ENCODE results near the gene SETDB1. TPM values are rescaled to one million over a fixed set of nuclear protein-coding genes. Genes with fewer than 3 reads are reported as not detected.

The SETDB1 gene
- polyA plus RNA-seq, 4 donors = 12.7 to 56.1 (median 19.4) TPM

GRCh38 chr1:150973258-150973835 lies 47.2 kb downstream of the SETDB1 start:
- Histone ChIP-seq H3K4me3 (ENCODE audit: low read depth in 1 of 3, low read length in 3 of 3) (peak overlapping the region; percentile 88 to 99 (median 97)), H3K27ac (ENCODE audit: low read depth in 1 of 3, low read length in 2 of 3) (peak overlapping the region; percentile 89 to 92 (median 90)), H3K9me3 (ENCODE audit: control insufficient read depth in 2 of 2, insufficient read depth in 1 of 2, low read depth in 1 of 2, low read length in 1 of 2) (no peaks in the 10 kb centered on the region), H3K36me3 (ENCODE audit: control insufficient read depth in 3 of 3, insufficient read depth in 2 of 3, low read depth in 1 of 3, low read length in 3 of 3) (peaks cover 3 to 37% (median 6%) of the 10 kb centered on the region in 3 donors), H3K27me3 (ENCODE audit: control insufficient read depth in 3 of 3, insufficient read depth in 3 of 3, low read length in 3 of 3) (no peaks in the 10 kb centered on the region), H3K4me1 (ENCODE audit: control insufficient read depth in 3 of 3, insufficient read depth in 2 of 3, low read depth in 1 of 3, low read length in 2 of 3) (peaks cover 0 to 63% (median 4%) of the 10 kb centered on the region in 3 donors)
- no peak for DNase-seq
- WGBS, 3 donors = 8 to 18% (median 16%) methylated on average over 14 to 15 of the region's 15 CpGs
- no peak for FAIRE-seq

- WGBS, 3 donors = 0 to 1% (median 1%) methylated on average over 33 to 67 of the region's 67 CpGs
- Histone ChIP-seq H3K4me3 (ENCODE audit: low read depth in 1 of 3, low read length in 3 of 3) (peak overlapping the region; percentile 88 to 99 (median 97)), H3K4me1 (ENCODE audit: control insufficient read depth in 3 of 3, insufficient read depth in 2 of 3, low read depth in 1 of 3, low read length in 2 of 3) (peaks cover 0 to 66% (median 4%) of the 10 kb centered on the region in 3 donors), H3K27me3 (ENCODE audit: control insufficient read depth in 3 of 3, insufficient read depth in 3 of 3, low read length in 3 of 3) (no peaks in the 10 kb centered on the region), H3K9me3 (ENCODE audit: control insufficient read depth in 2 of 2, insufficient read depth in 1 of 2, low read depth in 1 of 2, low read length in 1 of 2) (no peaks in the 10 kb centered on the region), H3K36me3 (ENCODE audit: control insufficient read depth in 3 of 3, insufficient read depth in 2 of 3, low read depth in 1 of 3, low read length in 3 of 3) (peaks cover 0 to 30% (median 0%) of the 10 kb centered on the region in 3 donors), H3K27ac (ENCODE audit: low read depth in 1 of 3, low read length in 2 of 3) (peak overlapping the region; percentile 89 to 92 (median 90))
- peak; percentile 51 to 69 for DNase-seq
- FAIRE-seq = no peak
These were observed 47.8 kb downstream of the SETDB1 start for GRCh38 chr1:150973836-150974579.

- H3K9me3 ChIP-seq (ENCODE audit: control insufficient read depth in 2 of 2, insufficient read depth in 1 of 2, low read depth in 1 of 2, low read length in 1 of 2) = no peaks in the 10 kb centered on the region
- H3K4me1 ChIP-seq (ENCODE audit: control insufficient read depth in 3 of 3, insufficient read depth in 2 of 3, low read depth in 1 of 3, low read length in 2 of 3) = peaks cover 0 to 68% (median 7%) of the 10 kb centered on the region in 3 donors
- WGBS, 3 donors = 7 to 21% (median 18%) methylated on average over 50 to 106 of the region's 106 CpGs
- H3K27ac ChIP-seq (ENCODE audit: low read depth in 1 of 3, low read length in 2 of 3) = peak within 1 kb of the TSS; percentile 89 to 93 (median 92)
- H3K4me3 ChIP-seq (ENCODE audit: low read depth in 1 of 3, low read length in 3 of 3) = peak within 1 kb of the TSS; percentile 88 to 99 (median 97)
- FAIRE-seq (no peak), DNase-seq (peak; percentile 82 to 96)
- H3K36me3 ChIP-seq (ENCODE audit: control insufficient read depth in 3 of 3, insufficient read depth in 2 of 3, low read depth in 1 of 3, low read length in 3 of 3) = peaks cover 0 to 23% (median 0%) of the 10 kb centered on the region in 3 donors
- H3K27me3 ChIP-seq (ENCODE audit: control insufficient read depth in 3 of 3, insufficient read depth in 3 of 3, low read length in 3 of 3) = no peaks in the 10 kb centered on the region
These were observed 48.7 kb downstream of the SETDB1 start, which contains the start of gene CERS2 for GRCh38 chr1:150974580-150975478. Gene CERS2, minus strand, starts transcription at chr1:150974835. Its CDS starts 5,745 bp downstream, at chr1:150969090.

DNA sequence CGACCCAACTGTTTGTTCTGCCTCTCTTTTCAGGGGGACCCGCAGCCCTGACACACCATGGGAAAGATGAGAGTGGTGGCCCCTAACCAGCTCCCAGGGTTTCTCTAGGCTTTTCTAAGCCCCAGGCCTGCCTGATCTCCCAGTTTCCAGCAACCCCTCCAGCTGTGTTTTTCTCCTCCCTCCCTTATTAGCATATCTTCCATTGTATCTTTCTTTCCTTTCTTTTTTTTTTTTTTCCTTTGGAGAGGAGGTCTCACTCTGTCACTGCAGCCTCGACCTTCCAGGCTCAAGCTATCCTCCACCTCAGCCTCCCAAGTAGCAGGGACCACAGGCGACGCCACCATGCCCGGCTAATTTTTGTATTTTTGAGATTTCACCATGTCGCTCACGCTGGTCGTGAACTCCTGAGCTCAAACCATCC lies 50.2 kb downstream of the SETDB1 start:
- Histone ChIP-seq H3K4me3 (ENCODE audit: low read depth in 1 of 3, low read length in 3 of 3) (no peak overlapping the region), H3K4me1 (ENCODE audit: control insufficient read depth in 3 of 3, insufficient read depth in 2 of 3, low read depth in 1 of 3, low read length in 2 of 3) (peaks cover 0 to 61% (median 7%) of the 10 kb centered on the region in 3 donors), H3K27ac (ENCODE audit: low read depth in 1 of 3, low read length in 2 of 3) (peak overlapping the region; percentile 9 to 93 (median 63)), H3K27me3 (ENCODE audit: control insufficient read depth in 3 of 3, insufficient read depth in 3 of 3, low read length in 3 of 3) (no peaks in the 10 kb centered on the region), H3K9me3 (ENCODE audit: control insufficient read depth in 2 of 2, insufficient read depth in 1 of 2, low read depth in 1 of 2, low read length in 1 of 2) (no peaks in the 10 kb centered on the region), H3K36me3 (ENCODE audit: control insufficient read depth in 3 of 3, insufficient read depth in 2 of 3, low read depth in 1 of 3, low read length in 3 of 3) (peaks cover 0 to 13% (median 0%) of the 10 kb centered on the region in 3 donors)
- FAIRE-seq (no peak), DNase-seq (no peak)
- WGBS, 3 donors = 85 to 91% (median 86%) methylated on average over 9 of the region's 9 CpGs

GRCh38 chr1:150976879-150977694 lies 50.9 kb downstream of the SETDB1 start:
- Histone ChIP-seq H3K4me1 (ENCODE audit: control insufficient read depth in 3 of 3, insufficient read depth in 2 of 3, low read depth in 1 of 3, low read length in 2 of 3) (peaks cover 0 to 61% (median 6%) of the 10 kb centered on the region in 3 donors), H3K9me3 (ENCODE audit: control insufficient read depth in 2 of 2, insufficient read depth in 1 of 2, low read depth in 1 of 2, low read length in 1 of 2) (no peaks in the 10 kb centered on the region), H3K27me3 (ENCODE audit: control insufficient read depth in 3 of 3, insufficient read depth in 3 of 3, low read length in 3 of 3) (no peaks in the 10 kb centered on the region), H3K36me3 (ENCODE audit: control insufficient read depth in 3 of 3, insufficient read depth in 2 of 3, low read depth in 1 of 3, low read length in 3 of 3) (peaks cover 0 to 8% (median 0%) of the 10 kb centered on the region in 3 donors), H3K27ac (ENCODE audit: low read depth in 1 of 3, low read length in 2 of 3) (peak overlapping the region; percentile 63 to 93 (median 77)), H3K4me3 (ENCODE audit: low read depth in 1 of 3, low read length in 3 of 3) (no peak overlapping the region)
- DNase-seq = peak; percentile 91 to 96
- FAIRE-seq = no peak
- 11 to 43% (median 37%) methylated on average over 11 of the region's 11 CpGs for WGBS, 3 donors

DNA sequence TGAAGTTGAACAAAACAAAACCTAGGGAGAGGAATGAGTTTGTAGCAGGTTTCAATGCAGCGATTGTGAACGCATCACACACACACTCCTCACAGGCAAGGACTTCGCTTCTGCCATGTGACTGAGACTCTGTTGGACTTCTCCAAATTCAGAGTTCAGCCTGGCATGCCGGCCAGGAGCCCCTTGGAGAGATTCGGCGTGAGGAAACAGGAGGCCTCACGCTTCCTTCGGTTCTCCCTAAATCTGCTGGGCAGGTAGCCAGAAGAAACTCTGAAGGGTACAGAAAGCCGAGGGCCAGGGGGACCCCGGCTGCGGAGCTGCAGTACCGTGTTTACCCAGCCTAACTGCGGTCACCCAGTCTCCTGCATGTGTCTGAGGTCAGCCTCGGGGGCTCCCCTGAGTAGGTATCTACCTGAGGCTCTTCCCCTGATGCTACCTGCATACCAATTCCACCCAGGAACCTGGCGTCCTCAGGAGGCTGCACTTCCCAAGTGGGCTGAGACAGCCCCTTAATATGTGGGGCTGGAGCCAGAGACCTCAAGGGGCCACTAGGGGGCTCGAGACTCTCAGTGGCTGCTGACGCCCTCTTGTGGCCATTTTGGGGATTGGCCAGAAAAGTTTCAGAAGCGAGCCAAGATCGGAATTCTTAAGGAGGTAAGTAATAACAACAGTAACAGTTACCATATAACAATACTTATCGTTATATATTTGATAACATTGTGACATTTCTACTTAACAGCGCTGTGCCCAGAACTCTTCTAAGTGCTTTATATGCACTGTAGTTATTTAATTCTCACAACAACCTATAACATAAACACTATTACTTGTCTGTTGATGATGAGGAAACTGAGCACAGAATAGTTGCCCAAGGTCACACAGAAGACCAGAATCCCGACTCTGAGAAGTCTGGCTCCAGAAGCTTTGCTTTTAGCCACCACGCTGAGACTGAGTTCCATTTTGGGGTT lies 53.2 kb downstream of the SETDB1 start:
- DNase-seq (peak; percentile 89 to 93), FAIRE-seq (no peak)
- H3K27ac ChIP-seq (ENCODE audit: low read depth in 1 of 3, low read length in 2 of 3) = peak overlapping the region in 1 of 3 donors; percentile 40
- peak overlapping the region in 1 of 3 donors; percentile 24 for H3K4me3 ChIP-seq (ENCODE audit: low read depth in 1 of 3, low read length in 3 of 3)
- no peaks in the 10 kb centered on the region for H3K9me3 ChIP-seq (ENCODE audit: control insufficient read depth in 2 of 2, insufficient read depth in 1 of 2, low read depth in 1 of 2, low read length in 1 of 2)
- WGBS, 3 donors = 24 to 31% (median 30%) methylated on average over 23 of the region's 23 CpGs
- no peaks in the 10 kb centered on the region for H3K27me3 ChIP-seq (ENCODE audit: control insufficient read depth in 3 of 3, insufficient read depth in 3 of 3, low read length in 3 of 3)
- peaks cover 0 to 60% (median 5%) of the 10 kb centered on the region in 3 donors for H3K4me1 ChIP-seq (ENCODE audit: control insufficient read depth in 3 of 3, insufficient read depth in 2 of 3, low read depth in 1 of 3, low read length in 2 of 3)
- H3K36me3 ChIP-seq (ENCODE audit: control insufficient read depth in 3 of 3, insufficient read depth in 2 of 3, low read depth in 1 of 3, low read length in 3 of 3) = peaks cover 0 to 9% (median 0%) of the 10 kb centered on the region in 3 donors
